Ectodermal cell (in vitro differentiated cells): ENCODE data around the gene TMEM200B. TPM values are rescaled to one million over a fixed set of nuclear protein-coding genes. Genes with fewer than 3 reads are reported as not detected.

Experiments used
- H3K27ac ChIP-seq: 2 replicates; pipeline ENCODE4 v1.7.0; 2013; ENCODE audit warnings: mild to moderate bottlenecking, low read depth, low read length; ENCODE audit not compliant: insufficient read depth, poor library complexity, severe bottlenecking
- H3K27me3 ChIP-seq: 2 replicates; pipeline ENCODE4 v1.7.0; 2013; ENCODE audit warnings: mild to moderate bottlenecking, low read length; ENCODE audit not compliant: insufficient read depth, control insufficient read depth, poor library complexity, severe bottlenecking
- H3K36me3 ChIP-seq: one replicate; pipeline ENCODE4 v1.7.0; 2013; ENCODE audit warnings: low read length; ENCODE audit not compliant: control insufficient read depth, insufficient read depth
- H3K4me1 ChIP-seq: one replicate; pipeline ENCODE4 v1.7.0; 2013; ENCODE audit warnings: low read length; ENCODE audit not compliant: control insufficient read depth, insufficient read depth
- H3K4me3 ChIP-seq: 2 replicates; pipeline ENCODE4 v1.7.0; 2013; ENCODE audit warnings: low read depth, low read length, control low read depth; ENCODE audit not compliant: insufficient read depth
- H3K9me3 ChIP-seq: 2 replicates; pipeline ENCODE4 v1.7.0; 2013; ENCODE audit warnings: mild to moderate bottlenecking, low read length, moderate library complexity; ENCODE audit not compliant: control insufficient read depth
- WGBS, 2 experiments: methylation state at CpG; one replicate each; pipeline ENCODE4 v1.1.7; 2013; ENCODE audit warnings: missing lambda C conversion rate in 2 of 2; 5-methylcytosine and 5-hydroxymethylcytosine counted together
- polyA plus RNA-seq, 4 experiments: library from polyadenylated mRNA; stranded (reverse); fragments of 50-300 nt; gene quantifications; one replicate each; pipeline ENCODE4 v1.2.3, GENCODE V29; 2013

Gene TMEM200B
- 1.3 TPM for polyA plus RNA-seq (2013, experiment 1 of 4)
- 1.1 TPM for polyA plus RNA-seq (2013, experiment 2 of 4)
- 0.85 TPM for polyA plus RNA-seq (2013, experiment 3 of 4)
- polyA plus RNA-seq (2013, experiment 4 of 4): 1.0 TPM

DNA sequence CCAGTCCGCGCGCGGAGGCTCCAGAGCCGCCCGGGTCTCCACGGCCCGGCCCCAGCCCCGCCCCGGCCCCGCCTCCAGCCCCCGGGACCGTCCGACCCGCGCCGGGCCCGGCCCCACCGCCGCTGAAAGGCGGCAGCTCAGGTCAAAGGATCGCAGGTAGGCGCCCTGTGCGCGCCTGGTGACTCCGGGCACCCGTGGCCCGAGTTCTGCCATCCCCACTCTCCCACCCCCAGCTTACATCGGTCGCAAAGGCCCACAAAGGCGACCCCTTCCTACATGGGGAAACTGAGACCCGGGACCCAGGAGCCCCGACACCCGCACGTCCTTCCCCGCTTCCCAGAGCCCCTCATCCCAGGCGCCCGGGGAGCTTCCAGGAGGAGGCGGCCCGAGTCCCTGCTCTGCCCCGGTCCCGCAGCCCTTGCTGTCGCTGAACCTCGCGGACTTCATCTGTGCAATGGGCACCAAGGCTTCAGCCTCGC, at the start of gene TMEM200B:
TSS of gene TMEM200B (minus strand) at position 17 of the 479 bp plus-strand sequence. CDS start 2,075 bp downstream, outside the sequence.
- 1% methylated on average over 46 of the region's 46 CpGs for WGBS, 2 experiments
- Histone ChIP-seq H3K9me3 (no peaks in the 10 kb centered on the region), H3K36me3 (no peaks in the 10 kb centered on the region), H3K4me1 (peaks cover 14% of the 10 kb centered on the region), H3K27ac (no peak within 1 kb of the TSS), H3K27me3 (peaks cover 58% of the 10 kb centered on the region), H3K4me3 (peak within 1 kb of the TSS; percentile 46)

DNA sequence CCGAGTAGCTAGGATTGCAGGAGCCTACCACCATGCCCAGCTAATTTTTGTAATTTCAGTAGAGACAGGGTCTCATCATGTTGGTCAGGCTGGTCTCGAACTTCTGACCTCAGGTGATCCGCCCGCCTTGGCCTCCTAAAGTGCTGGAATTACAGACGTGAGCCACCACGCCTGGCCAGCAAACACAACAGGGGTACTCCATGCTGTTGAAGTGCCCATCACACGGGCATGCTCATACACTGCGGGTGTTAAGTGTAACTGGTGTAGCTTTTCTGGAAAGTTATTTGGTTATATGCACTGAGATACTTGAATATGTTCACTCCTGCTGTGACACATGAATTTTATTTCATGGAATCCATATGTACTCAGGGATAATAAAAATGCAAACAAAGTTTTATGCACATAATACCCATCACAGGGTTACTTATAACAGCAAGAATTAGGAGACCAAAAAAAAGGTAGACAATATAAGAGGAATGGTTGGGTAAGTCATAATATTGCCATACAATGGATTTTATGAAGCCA, 48.8 kb upstream of the TMEM200B start:
- WGBS, 2 experiments: 91 to 94% methylated on average over 8 of the region's 8 CpGs
- Histone ChIP-seq H3K27me3 (no peaks in the 10 kb centered on the region), H3K4me1 (no peaks in the 10 kb centered on the region), H3K27ac (no peak overlapping the region), H3K4me3 (no peak overlapping the region), H3K9me3 (no peaks in the 10 kb centered on the region), H3K36me3 (peaks cover 10% of the 10 kb centered on the region)

DNA sequence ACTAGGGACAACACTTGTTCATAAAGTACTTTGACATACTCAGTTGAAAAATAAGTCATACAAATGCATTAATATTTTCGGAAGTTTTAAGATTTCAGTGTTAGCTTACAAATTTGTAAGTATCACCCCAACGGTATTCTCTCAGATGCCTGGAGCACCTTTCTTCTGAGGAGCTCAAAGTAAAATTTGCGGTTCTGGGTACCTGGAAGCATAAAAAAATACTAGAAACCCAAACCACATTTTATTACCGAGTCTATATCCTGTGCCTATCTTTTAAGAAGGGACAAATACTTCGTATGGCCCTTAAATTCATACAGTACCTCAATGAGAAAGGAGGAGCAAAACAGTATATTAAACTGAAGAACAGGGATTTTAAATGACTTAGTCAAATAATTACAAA, 47.8 kb upstream of the TMEM200B start:
- 94 to 95% methylated on average over 5 of the region's 5 CpGs for WGBS, 2 experiments
- Histone ChIP-seq H3K4me1 (peaks cover 3% of the 10 kb centered on the region), H3K9me3 (no peaks in the 10 kb centered on the region), H3K27me3 (no peaks in the 10 kb centered on the region), H3K27ac (no peak overlapping the region), H3K36me3 (peaks cover 8% of the 10 kb centered on the region), H3K4me3 (no peak overlapping the region)

DNA sequence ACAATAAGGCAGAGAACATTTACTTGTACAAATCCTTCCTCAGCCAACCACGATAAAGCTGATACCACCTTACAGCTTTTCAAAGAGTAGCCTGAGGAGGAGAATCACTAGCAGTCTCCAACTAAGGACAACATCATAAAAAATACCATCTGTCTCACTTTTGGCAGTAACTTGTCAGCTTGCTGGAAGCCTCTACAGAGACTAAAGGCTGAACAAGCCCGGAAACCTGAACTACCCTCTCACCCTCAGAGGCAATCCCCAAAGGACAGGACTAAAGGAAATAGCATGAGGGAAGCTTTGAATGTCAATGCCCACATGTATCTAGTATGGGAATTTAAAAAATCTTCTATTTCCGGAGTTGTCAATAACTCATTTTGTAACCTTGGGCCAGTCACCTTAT, 47.4 kb upstream of the TMEM200B start:
- H3K4me3 ChIP-seq: no peak overlapping the region
- no peaks in the 10 kb centered on the region for H3K9me3 ChIP-seq
- WGBS, 2 experiments: 54 to 63% methylated on average over 3 of the region's 3 CpGs
- H3K4me1 ChIP-seq: peaks cover 6% of the 10 kb centered on the region
- no peak overlapping the region for H3K27ac ChIP-seq
- peaks cover 4% of the 10 kb centered on the region for H3K36me3 ChIP-seq
- H3K27me3 ChIP-seq: no peaks in the 10 kb centered on the region

DNA sequence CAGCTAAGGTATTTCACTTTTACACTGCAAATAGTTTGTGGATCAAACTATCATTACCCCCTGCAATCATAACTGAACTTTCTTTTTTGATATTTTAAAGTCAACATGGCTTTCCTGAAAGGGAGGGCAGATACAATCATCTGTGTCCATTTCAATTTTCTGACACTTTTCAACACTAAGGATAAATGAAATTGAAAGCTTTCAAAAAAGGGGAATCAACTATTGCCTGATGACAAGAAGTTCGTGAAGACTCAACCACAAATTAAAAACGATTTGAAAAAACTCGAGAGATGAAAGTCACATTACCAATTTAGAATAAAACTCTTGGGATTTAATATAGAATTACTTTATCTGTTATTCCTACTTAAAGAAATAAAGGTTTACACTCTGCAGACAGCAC, 46.3 kb upstream of the TMEM200B start:
- H3K27me3 ChIP-seq: no peaks in the 10 kb centered on the region
- H3K9me3 ChIP-seq: no peaks in the 10 kb centered on the region
- WGBS, 2 experiments: 100% methylated on average over 3 of the region's 3 CpGs; no CpG with 5 or more reads in 1 of the 2 experiments
- peaks cover 17% of the 10 kb centered on the region for H3K4me1 ChIP-seq
- no peak overlapping the region for H3K4me3 ChIP-seq
- H3K36me3 ChIP-seq: peaks cover 5% of the 10 kb centered on the region
- no peak overlapping the region for H3K27ac ChIP-seq

DNA sequence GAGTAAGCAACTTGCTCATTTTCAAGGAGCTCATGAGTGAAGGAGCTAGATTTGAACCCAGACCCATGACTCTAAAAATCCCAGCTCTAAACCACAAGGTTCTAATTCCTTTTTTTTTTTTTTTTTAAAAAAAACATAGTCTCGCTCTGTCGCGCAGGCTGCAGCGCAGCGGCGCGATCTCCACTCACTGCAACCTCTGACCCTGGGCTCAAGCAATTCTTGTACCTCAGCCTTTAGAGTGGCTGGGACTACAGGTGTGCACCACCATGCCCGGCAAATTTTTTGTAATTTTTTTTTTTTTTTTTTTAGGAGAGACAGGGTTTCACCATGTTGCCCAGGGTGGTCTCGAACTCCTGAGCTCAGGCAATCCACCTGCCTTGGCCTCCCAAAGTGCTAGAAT, 44.2 kb upstream of the TMEM200B start:
- H3K27ac ChIP-seq: no peak overlapping the region
- peaks cover 21% of the 10 kb centered on the region for H3K4me1 ChIP-seq
- WGBS, 2 experiments: 93 to 97% methylated on average over 9 of the region's 9 CpGs

DNA sequence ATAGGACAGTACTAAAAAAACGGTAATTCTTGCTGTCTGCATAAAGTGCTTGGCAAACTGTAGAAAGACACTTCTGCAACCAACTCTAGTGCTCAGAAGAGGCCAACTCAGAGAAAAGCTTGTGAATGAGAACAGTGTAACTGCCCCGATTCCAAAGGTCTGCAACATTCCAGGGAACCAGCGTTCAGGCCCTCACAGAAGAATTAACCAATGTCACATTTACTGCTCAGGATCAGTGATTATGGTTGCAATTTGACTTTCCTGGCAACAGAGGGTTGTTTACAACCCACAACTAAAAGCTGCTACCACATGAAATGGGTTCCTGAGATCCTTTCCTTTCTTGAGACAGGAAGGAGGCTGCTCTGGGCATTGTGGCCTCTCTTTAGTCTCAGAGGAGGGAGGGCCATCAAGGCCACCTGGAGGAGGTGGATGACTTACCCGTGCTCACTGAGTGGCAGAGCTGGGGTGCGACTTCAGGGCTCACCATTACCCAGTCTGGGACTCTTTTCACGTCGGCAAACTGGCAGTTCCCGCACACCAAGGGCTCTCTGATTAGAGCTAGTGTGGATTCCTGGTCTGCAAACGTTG, 42.7 kb upstream of the TMEM200B start:
- Histone ChIP-seq H3K36me3 (peaks cover 5% of the 10 kb centered on the region), H3K4me3 (no peak overlapping the region), H3K9me3 (no peaks in the 10 kb centered on the region), H3K27me3 (no peaks in the 10 kb centered on the region), H3K4me1 (peaks cover 21% of the 10 kb centered on the region), H3K27ac (no peak overlapping the region)
- 82 to 83% methylated on average over 9 of the region's 9 CpGs for WGBS, 2 experiments

More for the DNA sequence above, 44.2 kb upstream of the TMEM200B start:
- Histone ChIP-seq H3K36me3 (peaks cover 5% of the 10 kb centered on the region), H3K9me3 (no peaks in the 10 kb centered on the region), H3K4me3 (no peak overlapping the region), H3K27me3 (no peaks in the 10 kb centered on the region)

DNA sequence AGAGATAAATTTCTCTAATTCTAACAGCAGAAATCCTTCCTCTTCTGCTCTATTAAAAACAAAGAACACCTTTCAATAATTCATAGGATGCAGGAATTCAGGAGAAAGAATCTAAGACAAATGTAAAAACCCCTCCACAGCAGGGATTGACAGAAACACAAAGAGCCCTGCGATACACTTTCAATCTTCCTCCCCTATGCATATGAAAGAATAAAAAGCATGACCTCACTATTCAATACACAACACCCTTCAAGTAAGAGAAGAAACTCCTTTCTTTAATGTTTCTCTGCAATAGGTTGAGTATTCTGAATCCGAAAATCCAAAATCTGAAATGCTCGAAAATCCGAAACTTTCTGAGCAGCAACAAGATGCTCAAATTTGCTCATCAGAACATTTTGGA, 40.9 kb upstream of the TMEM200B start:
- Histone ChIP-seq H3K27me3 (no peaks in the 10 kb centered on the region), H3K27ac (no peak overlapping the region), H3K36me3 (peaks cover 10% of the 10 kb centered on the region), H3K4me3 (no peak overlapping the region), H3K4me1 (peaks cover 21% of the 10 kb centered on the region), H3K9me3 (no peaks in the 10 kb centered on the region)
- WGBS, 2 experiments: 40 to 45% methylated on average over 4 of the region's 4 CpGs

DNA sequence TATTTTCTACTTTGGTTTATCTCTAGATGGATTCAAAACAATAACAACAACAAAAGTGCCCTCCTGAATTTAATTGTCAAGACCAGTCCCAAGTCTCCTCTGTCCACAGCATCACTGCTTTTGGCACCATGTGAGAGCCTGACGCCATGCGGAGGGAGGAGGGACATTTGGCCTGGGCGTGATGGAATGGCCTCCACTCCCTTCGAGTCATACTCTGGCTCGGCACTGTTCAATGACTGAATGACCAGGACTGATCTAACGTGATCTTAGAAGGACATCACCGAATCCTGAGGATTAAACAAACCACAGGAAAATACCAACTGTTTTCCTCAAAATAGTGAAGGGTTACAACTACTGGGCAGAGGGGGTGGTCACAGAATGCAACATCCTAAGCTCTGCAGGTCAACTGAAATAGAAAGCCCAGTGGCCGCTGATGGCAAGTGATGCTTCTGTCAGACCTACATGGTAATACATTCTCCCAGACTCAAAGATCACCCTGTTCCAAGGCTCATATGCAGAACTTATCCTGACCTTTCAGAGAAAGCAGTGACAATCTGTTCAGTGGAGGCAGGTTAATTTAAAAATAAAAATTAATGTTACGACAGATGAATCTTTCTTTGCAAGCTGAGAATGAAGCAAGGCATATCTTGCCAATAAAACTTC, 38.9 kb upstream of the TMEM200B start:
- no peaks in the 10 kb centered on the region for H3K27me3 ChIP-seq
- H3K27ac ChIP-seq: no peak overlapping the region
- peaks cover 25% of the 10 kb centered on the region for H3K36me3 ChIP-seq
- no peak overlapping the region for H3K4me3 ChIP-seq
- 93 to 94% methylated on average over 9 of the region's 9 CpGs for WGBS, 2 experiments
- no peaks in the 10 kb centered on the region for H3K9me3 ChIP-seq
- peaks cover 21% of the 10 kb centered on the region for H3K4me1 ChIP-seq

DNA sequence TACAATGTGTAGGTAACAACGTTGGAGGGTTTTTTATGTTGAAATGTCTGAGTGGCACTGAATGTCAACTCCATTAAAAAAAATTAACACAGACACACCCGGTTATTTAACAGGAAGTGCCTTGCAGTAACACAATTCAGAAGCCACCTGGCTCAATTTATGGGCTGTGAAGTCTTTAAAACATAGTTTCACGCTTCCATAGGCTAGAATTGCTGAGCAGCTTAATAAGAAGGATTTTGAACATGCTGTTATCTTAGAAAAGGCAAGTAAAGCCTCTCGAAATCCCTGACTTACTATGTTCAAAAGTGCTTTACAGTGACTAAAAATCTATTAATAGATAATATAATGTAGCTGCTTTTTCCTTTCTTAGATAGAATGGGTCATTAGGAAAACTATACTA, 38.3 kb upstream of the TMEM200B start:
- Histone ChIP-seq H3K27ac (no peak overlapping the region), H3K27me3 (no peaks in the 10 kb centered on the region), H3K4me3 (no peak overlapping the region), H3K4me1 (peaks cover 21% of the 10 kb centered on the region), H3K36me3 (peaks cover 27% of the 10 kb centered on the region), H3K9me3 (no peaks in the 10 kb centered on the region)
- WGBS, 2 experiments: 92 to 97% methylated on average over 3 of the region's 4 CpGs
